HepG2 (cell line): ENCODE data around the gene CR2. TPM values are rescaled to one million over a fixed set of nuclear protein-coding genes. Genes with fewer than 3 reads are reported as not detected.

ENCODE experiments used
- ATAC-seq: fragments of 200-7000 bp; cut with Tn5 transposase; 3 replicates; pipeline ENCODE4 v1.9.1; 2020; ENCODE audit warnings: mild to moderate bottlenecking, moderate library complexity
- BruUV-seq: library from RNA; stranded (reverse); fragments of 400-500 nt; replicated peaks from 2 replicates; lab custom pipeline; 2021; lab: Mats Ljungman, UMichigan
- CTCF ChIA-PET: fragments of 300-600 bp; formaldehyde crosslinking; extraction: SDS; loops from one replicate; lab custom pipeline; 2021; ENCODE audit warnings: low total read pairs, inconsistent platforms, low intra/inter-chr PET ratio; lab: Yijun Ruan, JAX
- POLR2A ChIA-PET: fragments of 350-600 bp; sonication (Branson Sonifier 250); formaldehyde crosslinking; loops from one replicate; lab custom pipeline; 2020; ENCODE audit warnings: antibody characterized with exemption, inconsistent platforms; lab: Yijun Ruan, JAX
- DNase-seq: peaks from one replicate; pipeline ENCODE4 v3.0.0-alpha.2; 2015; ENCODE audit warnings: low spot score
- FAIRE-seq: peaks from 3 replicates; lab custom pipeline; 2011; peaks lifted over from hg19 to GRCh38; lab: Jason Lieb, UNC
- H2AFZ ChIP-seq: one replicate; pipeline ENCODE4 v1.6.1; 2011; ENCODE audit warnings: low read length, inconsistent platforms
- H3K27ac ChIP-seq: fragments of 300-600 bp; 3 replicates; pipeline ENCODE4 v1.8.0; 2011; ENCODE audit warnings: mixed run types, mild to moderate bottlenecking, mixed read lengths, low read length, inconsistent platforms; ENCODE audit not compliant: insufficient read depth; ENCODE audit errors: extremely low read length
- H3K27me3 ChIP-seq, 2 experiments: fragments of 200-600 bp in 1 of 2; 2 replicates in 1 of 2; 3 replicates in 1 of 2; pipeline versions ENCODE4 v1.6.0 to v1.8.0; 2011; ENCODE audit warnings: low read length in 2 of 2, mild to moderate bottlenecking in 2 of 2, moderate library complexity in 2 of 2, inconsistent platforms in 1 of 2; ENCODE audit not compliant: insufficient read depth in 2 of 2, control insufficient read depth in 1 of 2
- H3K36me3 ChIP-seq, 2 experiments: fragments of 200-600 bp in 1 of 2; replicated peaks in 1 of 2; 2 replicates in 1 of 2; 3 replicates in 1 of 2; pipeline versions ENCODE4 v1.5.1 to v1.8.0; 2011; ENCODE audit warnings: low read length in 2 of 2, inconsistent platforms in 1 of 2; ENCODE audit not compliant: insufficient read depth in 2 of 2, control insufficient read depth in 1 of 2
- H3K4me1 ChIP-seq: 2 replicates; pipeline ENCODE4 v1.5.1; 2012; ENCODE audit warnings: low read length, inconsistent platforms; ENCODE audit not compliant: insufficient read depth
- H3K4me2 ChIP-seq: 2 replicates; pipeline ENCODE4 v1.6.0; 2011; ENCODE audit warnings: low read depth, low read length, inconsistent platforms
- H3K4me3 ChIP-seq, 3 experiments: fragments of 200-600 bp in 1 of 3; sonication (generic), shearing (Covaris generic) in 1 of 3; replicated peaks in 1 of 3; 2 replicates each; pipeline ENCODE4 v1.5.1; 2011 to 2016; ENCODE audit warnings: low read length in 3 of 3, inconsistent platforms in 2 of 3, low read depth in 2 of 3, mild to moderate bottlenecking in 2 of 3, control low read depth in 1 of 3, mixed read lengths in 1 of 3; ENCODE audit not compliant: insufficient read depth in 1 of 3
- H3K79me2 ChIP-seq: one replicate; pipeline ENCODE4 v1.6.1; 2011; ENCODE audit warnings: low read length, inconsistent platforms; ENCODE audit not compliant: insufficient read depth
- H3K9ac ChIP-seq: 2 replicates; pipeline ENCODE4 v1.6.0; 2011; ENCODE audit warnings: mild to moderate bottlenecking, low read depth, low read length, inconsistent platforms; ENCODE audit not compliant: insufficient read depth
- H3K9me3 ChIP-seq: 2 replicates; pipeline ENCODE4 v1.5.1; 2012; ENCODE audit warnings: mild to moderate bottlenecking, low read length
- H4K20me1 ChIP-seq: 2 replicates; pipeline ENCODE4 v1.6.0; 2011; ENCODE audit warnings: inconsistent platforms, mild to moderate bottlenecking, low read length, moderate library complexity; ENCODE audit not compliant: insufficient read depth
- FOXP1 ChIP-seq, 2 experiments: fragments of 450-650 bp in 1 of 2; IDR thresholded peaks; 2 replicates each; pipeline ENCODE4 v1.6.1; 2017 to 2018; ENCODE audit warnings: antibody characterized with exemption in 1 of 2
- ZHX1 ChIP-seq: sonication (generic); formaldehyde crosslinking; IDR thresholded peaks from 2 replicates; pipeline ENCODE4 v1.8.1; 2022; ENCODE audit warnings: low read depth, mild to moderate bottlenecking, missing genetic modification reagents
- ZNF407 ChIP-seq: sonication (generic); formaldehyde crosslinking; IDR thresholded peaks from one replicate; pipeline ENCODE4 v1.5.1; 2020; ENCODE audit warnings: mild to moderate bottlenecking, missing genetic modification reagents; ENCODE audit errors: not compliant biosample characterization
- in situ Hi-C: cut with HindIII; loops from 2 replicates; pipeline ENCODE4 v1.10.0; 2017; ENCODE audit warnings: low pct_unique_long_range_greater_than_20kb; ENCODE audit not compliant: extremely low pct_ligation_motif_present
- intact Hi-C: fragments of 100-400 bp; cut with micrococcal nuclease; formaldehyde crosslinking; loops from one replicate; pipeline ENCODE4 v1.10.0; 2022; ENCODE audit not compliant: unreplicated experiment
- polyA plus RNA-seq, 8 experiments: library from polyadenylated mRNA; depleted of rRNA in 3 of 8; stranded (reverse) in 7 of 8; unstranded in 1 of 8; fragments of >200 nt; fragmentation: Illumina TruSeq in 4 of 8; extraction: Trizol in 4 of 8; gene quantifications; 2 replicates each; pipeline versions ENCODE4 v1.2.1 to v1.2.3, GENCODE V29; 2011 to 2016; ENCODE audit warnings: low read depth in 4 of 8, missing spikeins in 1 of 8, mixed read lengths in 1 of 8; ENCODE audit not compliant: insufficient read depth in 1 of 8
- total RNA-seq, 5 experiments: library from RNA; depleted of rRNA; stranded (reverse); fragments of >200 nt; fragmentation: Illumina TruSeq; extraction: Trizol; gene quantifications; 2 replicates each; pipeline ENCODE4 v1.2.3, GENCODE V29; 2016; ENCODE audit warnings: low read depth in 1 of 5
- TF ChIP-seq, protein P1 (sequence below): sonication (generic); formaldehyde crosslinking; IDR thresholded peaks from 2 replicates; pipeline ENCODE4 v1.5.0; 2020; ENCODE audit warnings: mild to moderate bottlenecking, missing genetic modification reagents
- TF ChIP-seq, protein P2 (sequence below): sonication (generic); formaldehyde crosslinking; IDR thresholded peaks from 2 replicates; pipeline ENCODE4 v1.8.0; 2022; ENCODE audit warnings: missing genetic modification reagents, mild to moderate bottlenecking, moderate library complexity, borderline replicate concordance

Gene CR2
- total and polyA plus RNA-seq, 2 of the 13 experiments (the other 11 are each of a cell fraction or from before 2014, with no cell fraction given), result not detected

DNA sequence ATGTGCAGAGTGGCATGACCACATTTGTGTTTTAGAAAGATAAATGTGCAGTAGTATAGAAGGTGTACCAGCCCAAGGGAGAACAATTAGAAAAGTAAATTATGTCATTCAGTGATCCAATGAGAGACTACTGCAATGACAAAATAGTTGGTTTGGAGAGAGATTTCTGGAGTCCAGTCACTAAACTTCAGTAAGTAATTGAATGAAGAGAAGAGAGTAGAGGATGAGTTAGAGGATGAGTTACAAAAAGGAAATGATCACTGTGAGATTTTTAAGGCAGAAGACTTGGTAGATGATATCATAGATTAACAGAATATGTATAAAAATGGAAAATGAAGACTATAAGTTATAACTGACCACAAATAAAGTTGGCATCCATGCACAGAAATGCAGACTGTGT, 8.4 kb downstream of the CR2 start:
- Histone ChIP-seq H3K9me3 (no peaks in the 10 kb centered on the region), H4K20me1 (no peaks in the 10 kb centered on the region), H3K36me3 (no peaks in the 10 kb centered on the region), H3K27me3 (peaks cover 0 to 6% of the 10 kb centered on the region in 2 experiments; a peak in 1 of 5 replicates), H3K79me2 (no peaks in the 10 kb centered on the region), H3K27ac (no peak overlapping the region), H3K4me2 (no peak overlapping the region), H3K4me1 (no peaks in the 10 kb centered on the region), H3K9ac (no peak overlapping the region), H2AFZ (no peak overlapping the region), H3K4me3 (no peak overlapping the region)
- no peak for ATAC-seq
- intact Hi-C loops, result no loop called here
- TF ChIP-seq ZHX1 (CRISPR knock-in tag) (no peak), FOXP1 (IDR thresholded peaks at IDR 0.05) (no peak), FOXP1 (CRISPR knock-in tag; IDR thresholded peaks at IDR 0.05) (no peak), ZNF407 (CRISPR knock-in tag) (no peak)
- TF ChIP-seq, protein P1, sequence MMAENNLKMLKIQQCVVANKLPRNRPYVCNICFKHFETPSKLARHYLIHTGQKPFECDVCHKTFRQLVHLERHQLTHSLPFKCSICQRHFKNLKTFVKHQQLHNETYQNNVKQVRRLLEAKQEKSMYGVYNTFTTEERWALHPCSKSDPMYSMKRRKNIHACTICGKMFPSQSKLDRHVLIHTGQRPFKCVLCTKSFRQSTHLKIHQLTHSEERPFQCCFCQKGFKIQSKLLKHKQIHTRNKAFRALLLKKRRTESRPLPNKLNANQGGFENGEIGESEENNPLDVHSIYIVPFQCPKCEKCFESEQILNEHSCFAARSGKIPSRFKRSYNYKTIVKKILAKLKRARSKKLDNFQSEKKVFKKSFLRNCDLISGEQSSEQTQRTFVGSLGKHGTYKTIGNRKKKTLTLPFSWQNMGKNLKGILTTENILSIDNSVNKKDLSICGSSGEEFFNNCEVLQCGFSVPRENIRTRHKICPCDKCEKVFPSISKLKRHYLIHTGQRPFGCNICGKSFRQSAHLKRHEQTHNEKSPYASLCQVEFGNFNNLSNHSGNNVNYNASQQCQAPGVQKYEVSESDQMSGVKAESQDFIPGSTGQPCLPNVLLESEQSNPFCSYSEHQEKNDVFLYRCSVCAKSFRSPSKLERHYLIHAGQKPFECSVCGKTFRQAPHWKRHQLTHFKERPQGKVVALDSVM (CRISPR knock-in tag), result no peak
- TF ChIP-seq, protein P2, sequence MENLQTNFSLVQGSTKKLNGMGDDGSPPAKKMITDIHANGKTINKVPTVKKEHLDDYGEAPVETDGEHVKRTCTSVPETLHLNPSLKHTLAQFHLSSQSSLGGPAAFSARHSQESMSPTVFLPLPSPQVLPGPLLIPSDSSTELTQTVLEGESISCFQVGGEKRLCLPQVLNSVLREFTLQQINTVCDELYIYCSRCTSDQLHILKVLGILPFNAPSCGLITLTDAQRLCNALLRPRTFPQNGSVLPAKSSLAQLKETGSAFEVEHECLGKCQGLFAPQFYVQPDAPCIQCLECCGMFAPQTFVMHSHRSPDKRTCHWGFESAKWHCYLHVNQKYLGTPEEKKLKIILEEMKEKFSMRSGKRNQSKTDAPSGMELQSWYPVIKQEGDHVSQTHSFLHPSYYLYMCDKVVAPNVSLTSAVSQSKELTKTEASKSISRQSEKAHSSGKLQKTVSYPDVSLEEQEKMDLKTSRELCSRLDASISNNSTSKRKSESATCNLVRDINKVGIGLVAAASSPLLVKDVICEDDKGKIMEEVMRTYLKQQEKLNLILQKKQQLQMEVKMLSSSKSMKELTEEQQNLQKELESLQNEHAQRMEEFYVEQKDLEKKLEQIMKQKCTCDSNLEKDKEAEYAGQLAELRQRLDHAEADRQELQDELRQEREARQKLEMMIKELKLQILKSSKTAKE (CRISPR knock-in tag), result no peak
- in situ Hi-C loops, result no loop called here
- ChIA-PET CTCF (no interaction called here), POLR2A (no interaction called here)
- BruUV-seq, result no TSS peak
- no peak for DNase-seq
- FAIRE-seq, result no peak
